Naive thymus-derived CD4-positive, alpha-beta T cell (primary cell): ENCODE measurements around the gene ZBTB7C. TPM values are rescaled to one million over a fixed set of nuclear protein-coding genes. Genes with fewer than 3 reads are reported as not detected.

Experiments used
- ATAC-seq: fragments of 150-1000 bp; cut with Tn5 transposase; 2 replicates; pipeline ENCODE4 v1.10.0; 2021; ENCODE audit warnings: mild to moderate bottlenecking, moderate library complexity
- CTCF ChIA-PET: fragments of 350-600 bp; sonication (Branson Sonifier 250); formaldehyde crosslinking; loops from one replicate; lab custom pipeline; 2021; ENCODE audit warnings: antibody characterized with exemption; lab: Charles Lee
- POLR2A ChIA-PET: fragments of 350-600 bp; sonication (Branson Sonifier 250); formaldehyde crosslinking; loops from one replicate; lab custom pipeline; 2021; ENCODE audit warnings: antibody characterized with exemption, inconsistent platforms; lab: Charles Lee
- DNase-seq, 9 donors: peaks; one replicate each; pipeline versions ENCODE4 v3.0.0 to v3.0.0-alpha.2; 2020 to 2022; ENCODE audit warnings: mixed read lengths in 1 of 9
- H3K27ac ChIP-seq: one replicate; pipeline ENCODE4 v1.7.0; 2013; ENCODE audit warnings: mild to moderate bottlenecking, low read depth, low read length, moderate library complexity
- H3K27me3 ChIP-seq, 2 donors: one replicate each; pipeline ENCODE4 v1.7.0; 2013; ENCODE audit warnings: low read length in 2 of 2, mild to moderate bottlenecking in 2 of 2, moderate library complexity in 2 of 2; ENCODE audit not compliant: control insufficient read depth in 2 of 2, insufficient read depth in 2 of 2
- H3K36me3 ChIP-seq, 3 experiments: 1 replicate in 2 of 3; 2 replicates in 1 of 3; pipeline ENCODE4 v1.7.0; 2013; ENCODE audit warnings: low read length in 3 of 3, mild to moderate bottlenecking in 3 of 3, moderate library complexity in 1 of 3; ENCODE audit not compliant: insufficient read depth in 3 of 3, control insufficient read depth in 2 of 3
- H3K4me1 ChIP-seq, 2 donors: one replicate each; pipeline ENCODE4 v1.7.0; 2013; ENCODE audit warnings: low read length in 2 of 2, mild to moderate bottlenecking in 2 of 2, moderate library complexity in 1 of 2; ENCODE audit not compliant: control insufficient read depth in 2 of 2, insufficient read depth in 2 of 2
- H3K4me3 ChIP-seq: 2 replicates; pipeline ENCODE4 v1.7.0; 2013; ENCODE audit warnings: mild to moderate bottlenecking, low read length
- H3K9me3 ChIP-seq, 3 experiments: 1 replicate in 2 of 3; 2 replicates in 1 of 3; pipeline ENCODE4 v1.7.0; 2013; ENCODE audit warnings: low read length in 3 of 3; ENCODE audit not compliant: control insufficient read depth in 2 of 3
- H3K27ac Mint-ChIP-seq, 9 donors: one replicate each; pipeline ENCODE4 v1.8.0; 2020 to 2022; ENCODE audit warnings: mixed read lengths in 9 of 9, mild to moderate bottlenecking in 8 of 9, moderate library complexity in 5 of 9, inconsistent platforms in 2 of 9
- H3K27me3 Mint-ChIP-seq, 5 donors: one replicate each; pipeline ENCODE4 v1.8.0; 2021 to 2022; ENCODE audit warnings: mixed read lengths in 5 of 5, mild to moderate bottlenecking in 1 of 5
- H3K36me3 Mint-ChIP-seq, 5 donors: one replicate each; pipeline ENCODE4 v1.8.0; 2020 to 2022; ENCODE audit warnings: mixed read lengths in 5 of 5, mild to moderate bottlenecking in 3 of 5, inconsistent platforms in 1 of 5
- H3K4me1 Mint-ChIP-seq, 7 donors: one replicate each; pipeline ENCODE4 v1.8.0; 2020 to 2022; ENCODE audit warnings: mixed read lengths in 7 of 7, mild to moderate bottlenecking in 3 of 7, inconsistent platforms in 1 of 7
- H3K4me3 Mint-ChIP-seq, 10 donors: one replicate each; pipeline ENCODE4 v1.8.0; 2020 to 2022; ENCODE audit warnings: mild to moderate bottlenecking in 10 of 10, mixed read lengths in 10 of 10, moderate library complexity in 6 of 10, inconsistent platforms in 2 of 10
- H3K9me3 Mint-ChIP-seq, 11 donors: one replicate each; pipeline ENCODE4 v1.8.0; 2020 to 2022; ENCODE audit warnings: mixed read lengths in 11 of 11, mild to moderate bottlenecking in 4 of 11, inconsistent platforms in 1 of 11, moderate library complexity in 1 of 11
- intact Hi-C, 2 donors: fragments of 100-400 bp; cut with micrococcal nuclease; formaldehyde crosslinking; loops; one replicate each; pipeline ENCODE4 v1.15.1; 2023
- polyA plus RNA-seq, 2 donors: library from polyadenylated mRNA; unstranded; fragments of 300-500 nt; fragmentation: Illumina TruSeq; gene quantifications; one replicate each; pipeline ENCODE4 v1.2.3, GENCODE V29; 2021
- total RNA-seq, 6 experiments: library from RNA in 5 of 6; stranded (reverse) in 5 of 6; gene quantifications; 1 replicate in 5 of 6; 2 replicates in 1 of 6; pipeline ENCODE4 v1.2.3 and lab custom pipeline; 2021 to 2026

Gene ZBTB7C
- total and polyA plus RNA-seq, 7 experiments from 2014 or later: 0.51 TPM; not detected in 6

GRCh38 chr18:48355276-48356115, 53.7 kb downstream of the ZBTB7C start:
- H3K27me3 Mint-ChIP-seq: peaks cover 7 to 21% (median 15%) of the 10 kb centered on the region in 5 donors
- POLR2A ChIA-PET: no interaction called here

GRCh38 chr18:48354746-48355260, 54.4 kb downstream of the ZBTB7C start:
- no peaks in the 10 kb centered on the region for H3K36me3 ChIP-seq
- H3K4me3 Mint-ChIP-seq: no peak overlapping the region
- H3K27me3 ChIP-seq: no peaks in the 10 kb centered on the region
- no peaks in the 10 kb centered on the region for H3K9me3 ChIP-seq
- ChIA-PET CTCF (no interaction called here), POLR2A (no interaction called here)
- no peak overlapping the region for H3K27ac ChIP-seq
- H3K4me1 ChIP-seq: no peaks in the 10 kb centered on the region
- DNase-seq (no peak), ATAC-seq (no peak)
- H3K4me3 ChIP-seq: no peak overlapping the region
- H3K27ac Mint-ChIP-seq: no peak overlapping the region
- peaks cover 0 to 1% (median 0%) of the 10 kb centered on the region in 7 donors for H3K4me1 Mint-ChIP-seq
- H3K27me3 Mint-ChIP-seq: peaks cover 7 to 16% (median 12%) of the 10 kb centered on the region in 5 donors
- intact Hi-C loops: no loop called here
- peaks cover 0 to 2% (median 0%) of the 10 kb centered on the region in 11 donors for H3K9me3 Mint-ChIP-seq
- H3K36me3 Mint-ChIP-seq: no peaks in the 10 kb centered on the region

More at GRCh38 chr18:48355276-48356115, 53.7 kb downstream of the ZBTB7C start:
- no peaks in the 10 kb centered on the region for H3K36me3 Mint-ChIP-seq
- Histone ChIP-seq H3K36me3 (no peaks in the 10 kb centered on the region), H3K4me1 (no peaks in the 10 kb centered on the region), H3K27ac (no peak overlapping the region), H3K27me3 (no peaks in the 10 kb centered on the region), H3K9me3 (no peaks in the 10 kb centered on the region), H3K4me3 (no peak overlapping the region)
- no peak overlapping the region for H3K4me3 Mint-ChIP-seq
- H3K27ac Mint-ChIP-seq: no peak overlapping the region
- DNase-seq (no peak), ATAC-seq (no peak)
- H3K4me1 Mint-ChIP-seq: peaks cover 0 to 1% (median 0%) of the 10 kb centered on the region in 7 donors
- intact Hi-C loops: no loop called here
- peaks cover 0 to 3% (median 0%) of the 10 kb centered on the region in 11 donors for H3K9me3 Mint-ChIP-seq
- CTCF ChIA-PET: no interaction called here

GRCh38 chr18:48352051-48352755, 57.0 kb downstream of the ZBTB7C start:
- no peaks in the 10 kb centered on the region for H3K36me3 ChIP-seq
- Mint-ChIP-seq H3K4me3 (no peak overlapping the region), H3K27ac (no peak overlapping the region), H3K4me1 (no peaks in the 10 kb centered on the region), H3K27me3 (peaks cover 7 to 16% (median 14%) of the 10 kb centered on the region in 5 donors), H3K9me3 (no peaks in the 10 kb centered on the region), H3K36me3 (no peaks in the 10 kb centered on the region)
- no peak overlapping the region for H3K4me3 ChIP-seq
- POLR2A ChIA-PET: no interaction called here
- DNase-seq (no peak), ATAC-seq (no peak)
- CTCF ChIA-PET: no interaction called here
- H3K27ac ChIP-seq: no peak overlapping the region
- no peaks in the 10 kb centered on the region for H3K27me3 ChIP-seq
- H3K4me1 ChIP-seq: no peaks in the 10 kb centered on the region
- intact Hi-C loops: no loop called here
- H3K9me3 ChIP-seq: no peaks in the 10 kb centered on the region

- Histone ChIP-seq H3K4me1 (no peaks in the 10 kb centered on the region), H3K36me3 (no peaks in the 10 kb centered on the region), H3K27ac (no peak overlapping the region), H3K27me3 (no peaks in the 10 kb centered on the region), H3K9me3 (no peaks in the 10 kb centered on the region), H3K4me3 (no peak overlapping the region)
- no peak overlapping the region for H3K27ac Mint-ChIP-seq
- no peaks in the 10 kb centered on the region for H3K9me3 Mint-ChIP-seq
- CTCF ChIA-PET: no interaction called here
- intact Hi-C loops: no loop called here
- ATAC-seq: no peak
- H3K36me3 Mint-ChIP-seq: no peaks in the 10 kb centered on the region
- no peak for DNase-seq
- peaks cover 0 to 14% (median 9%) of the 10 kb centered on the region in 5 donors for H3K27me3 Mint-ChIP-seq
- POLR2A ChIA-PET: no interaction called here
- H3K4me3 Mint-ChIP-seq: no peak overlapping the region
- no peaks in the 10 kb centered on the region for H3K4me1 Mint-ChIP-seq
Measured at GRCh38 chr18:48351216-48352050, 57.8 kb downstream of the ZBTB7C start.

GRCh38 chr18:48348739-48349138, 60.4 kb downstream of the ZBTB7C start:
- Mint-ChIP-seq H3K4me1 (peaks cover 0 to 8% (median 0%) of the 10 kb centered on the region in 7 donors), H3K4me3 (no peak overlapping the region), H3K27me3 (peaks cover 0 to 17% (median 0%) of the 10 kb centered on the region in 5 donors), H3K27ac (no peak overlapping the region), H3K36me3 (no peaks in the 10 kb centered on the region), H3K9me3 (no peaks in the 10 kb centered on the region)
- DNase-seq (no peak), ATAC-seq (no peak)
- Histone ChIP-seq H3K27me3 (no peaks in the 10 kb centered on the region), H3K27ac (no peak overlapping the region), H3K4me3 (no peak overlapping the region), H3K4me1 (no peaks in the 10 kb centered on the region), H3K9me3 (no peaks in the 10 kb centered on the region), H3K36me3 (no peaks in the 10 kb centered on the region)
- ChIA-PET POLR2A (no interaction called here), CTCF (no interaction called here)
- intact Hi-C loops: no loop called here

GRCh38 chr18:48347756-48348326, 61.3 kb downstream of the ZBTB7C start:
- ChIA-PET CTCF (no interaction called here), POLR2A (no interaction called here)
- DNase-seq (no peak), ATAC-seq (no peak)
- Mint-ChIP-seq H3K9me3 (no peaks in the 10 kb centered on the region), H3K36me3 (no peaks in the 10 kb centered on the region), H3K27me3 (peaks cover 0 to 17% (median 0%) of the 10 kb centered on the region in 5 donors), H3K4me3 (no peak overlapping the region), H3K27ac (no peak overlapping the region), H3K4me1 (peaks cover 0 to 8% (median 0%) of the 10 kb centered on the region in 7 donors)
- H3K4me1 ChIP-seq: no peaks in the 10 kb centered on the region
- H3K9me3 ChIP-seq: no peaks in the 10 kb centered on the region
- intact Hi-C loops: no loop called here
- no peak overlapping the region for H3K27ac ChIP-seq
- H3K36me3 ChIP-seq: no peaks in the 10 kb centered on the region
- no peaks in the 10 kb centered on the region for H3K27me3 ChIP-seq
- no peak overlapping the region for H3K4me3 ChIP-seq
